Measurements from ENCODE around the gene TUBB2B. TPM values are rescaled to one million over a fixed set of nuclear protein-coding genes. Genes with fewer than 3 reads are reported as not detected.
A peak's percentile ranks its signal among the peaks of the same experiment; 100 is the strongest.

Gene TUBB2B
- total and polyA plus RNA-seq, 2 experiments from 2014 or later = 355 to 794 TPM

- no peak for TF ChIP-seq ETS1 (IDR thresholded peaks at IDR 0.05)
- TF ChIP-seq JUNB (IDR thresholded peaks at IDR 0.05; ENCODE audit: unreplicated experiment) = no peak
- TF ChIP-seq STAT1 (IDR thresholded peaks at IDR 0.05; ENCODE audit: unreplicated experiment) = no peak
- no peak for TF ChIP-seq EZH2 (IDR thresholded peaks at IDR 0.05; ENCODE audit: low read depth, unreplicated experiment)
- TF ChIP-seq POLR2AphosphoS5 (IDR thresholded peaks at IDR 0.05; ENCODE audit: low read depth) = no peak
- no peak for TF ChIP-seq ZNF331 (CRISPR knock-in tag; IDR thresholded peaks at IDR 0.05; ENCODE audit: low read depth)
These were observed 24.9 kb upstream of the TUBB2B start (continued) for GRCh38 chr6:3252369-3252768.

GRCh38 chr6:3251462-3252314 is 24.2 kb upstream of the TUBB2B start:
- H3K9me2 ChIP-seq (ENCODE audit: insufficient read depth) = no peaks in the 10 kb centered on the region
- H3F3A ChIP-seq (replicated peaks; ENCODE audit: low read depth) = 0 out of 2 replicates have a peak, but pooled peaks cover 6% of the 10 kb centered on the region
- no peaks in the 10 kb centered on the region for H3K27me3 ChIP-seq (ENCODE audit: insufficient read depth)
- no peaks in the 10 kb centered on the region for H3K79me2 ChIP-seq (replicated peaks; ENCODE audit: insufficient read depth)
- ATAC-seq (peak; percentile 89), DNase-seq (ENCODE audit: low spot score) (peak; percentile 92)
- TF ChIP-seq CREB1 (CRISPR knock-in tag; IDR thresholded peaks at IDR 0.05; ENCODE audit: low read depth) = no peak
- TF ChIP-seq CTCF (conservative IDR thresholded peaks at IDR 0.05; ENCODE audit: low read depth in 2 of 2) = peak; percentile 95 to 96
- no peak overlapping the region for H3K4me3 Mint-ChIP-seq
- peaks cover 9% of the 10 kb centered on the region; the same call in 1 of the 2 replicates for H3K4me1 ChIP-seq (ENCODE audit: insufficient read depth)
- no peak overlapping the region for H3K4me3 ChIP-seq
- peaks cover 8% of the 10 kb centered on the region for H3K27me3 Mint-ChIP-seq (ENCODE audit: insufficient read depth, low read depth, poor library complexity)
- H3K36me3 Mint-ChIP-seq (ENCODE audit: low read depth) = peaks cover 10% of the 10 kb centered on the region
- no peaks in the 10 kb centered on the region for H4K20me1 ChIP-seq (replicated peaks; ENCODE audit: insufficient read depth)
- no peaks in the 10 kb centered on the region for H3K36me3 ChIP-seq (ENCODE audit: insufficient read depth)
- peaks cover 8% of the 10 kb centered on the region for H3K9me3 Mint-ChIP-seq
- peaks cover 24% of the 10 kb centered on the region for H3K4me1 Mint-ChIP-seq
- H3K27ac ChIP-seq (ENCODE audit: low read depth) = no peak overlapping the region
- no peak overlapping the region for H3K4me2 ChIP-seq
- no peak overlapping the region for H2AFZ ChIP-seq
- no peak overlapping the region for H3K27ac Mint-ChIP-seq

- Histone ChIP-seq H2AFZ (no peak overlapping the region), H3K4me3 (no peak overlapping the region)
- TF ChIP-seq EZH2 (IDR thresholded peaks at IDR 0.05; ENCODE audit: low read depth, unreplicated experiment) (no peak), STAT1 (IDR thresholded peaks at IDR 0.05; ENCODE audit: unreplicated experiment) (no peak), ZNF331 (CRISPR knock-in tag; IDR thresholded peaks at IDR 0.05; ENCODE audit: low read depth) (no peak), JUNB (IDR thresholded peaks at IDR 0.05; ENCODE audit: unreplicated experiment) (no peak), ZNF462 (CRISPR knock-in tag; IDR thresholded peaks at IDR 0.05) (no peak)
These were observed 22.8 kb upstream of the TUBB2B start for GRCh38 chr6:3250231-3250675.

More at GRCh38 chr6:3250231-3250675, 22.8 kb upstream of the TUBB2B start:
- Histone ChIP-seq H3F3A (replicated peaks; ENCODE audit: low read depth) (0 out of 2 replicates have a peak, but pooled peaks cover 7% of the 10 kb centered on the region), H3K9me2 (ENCODE audit: insufficient read depth) (no peaks in the 10 kb centered on the region), H3K79me2 (replicated peaks; ENCODE audit: insufficient read depth) (no peaks in the 10 kb centered on the region), H3K27ac (ENCODE audit: low read depth) (no peak overlapping the region), H3K36me3 (ENCODE audit: insufficient read depth) (no peaks in the 10 kb centered on the region), H3K4me1 (ENCODE audit: insufficient read depth) (peaks cover 9% of the 10 kb centered on the region; the same call in 1 of the 2 replicates), H3K4me2 (no peak overlapping the region), H3K27me3 (ENCODE audit: insufficient read depth) (no peaks in the 10 kb centered on the region), H4K20me1 (replicated peaks; ENCODE audit: insufficient read depth) (no peaks in the 10 kb centered on the region)
- peaks cover 24% of the 10 kb centered on the region for H3K4me1 Mint-ChIP-seq
- peaks cover 8% of the 10 kb centered on the region for H3K9me3 Mint-ChIP-seq
- DNase-seq (ENCODE audit: low spot score) (no peak), ATAC-seq (no peak)
- peaks cover 8% of the 10 kb centered on the region for H3K27me3 Mint-ChIP-seq (ENCODE audit: insufficient read depth, low read depth, poor library complexity)
- H3K36me3 Mint-ChIP-seq (ENCODE audit: low read depth) = peaks cover 10% of the 10 kb centered on the region
- no peak overlapping the region for H3K27ac Mint-ChIP-seq
- H3K4me3 Mint-ChIP-seq = no peak overlapping the region; the same call in 2 of the 3 replicates
